Middle frontal gyrus (tissue), 1 donor: Measurements from ENCODE around the gene POLR3GL.
A peak's percentile ranks its signal among the peaks of the same experiment; 100 is the strongest.

Experiments used
- DNase-seq: peaks from one replicate; pipeline ENCODE4 v3.0.0-alpha.2; 2015; ENCODE audit warnings: low spot score; ENCODE audit errors: extremely low spot score

Gene POLR3GL

DNA sequence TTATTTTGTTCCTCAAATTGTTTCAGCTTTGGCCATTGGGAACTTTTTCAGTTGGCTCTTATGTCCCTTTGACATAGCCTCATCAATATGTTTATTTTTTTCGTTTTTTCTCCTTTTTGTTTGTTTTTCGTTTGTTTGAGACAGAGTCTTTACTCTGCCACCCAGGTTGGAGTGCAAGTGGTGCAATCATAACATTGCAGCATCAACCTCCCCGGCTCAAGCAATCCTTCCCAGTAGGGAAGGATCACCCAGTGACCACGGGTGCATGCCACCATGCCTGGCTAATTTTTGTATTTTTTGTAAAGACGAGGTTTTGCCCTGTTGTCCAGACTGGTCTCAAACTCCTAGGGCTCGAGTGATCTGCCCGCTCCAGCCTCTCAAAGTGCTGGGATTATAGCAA, 8.1 kb downstream of the POLR3GL start:
- DNase-seq = no peak

- no peak for DNase-seq
Measured at GRCh38 chr1:145974721-145975120, 10.2 kb downstream of the POLR3GL start.

DNA sequence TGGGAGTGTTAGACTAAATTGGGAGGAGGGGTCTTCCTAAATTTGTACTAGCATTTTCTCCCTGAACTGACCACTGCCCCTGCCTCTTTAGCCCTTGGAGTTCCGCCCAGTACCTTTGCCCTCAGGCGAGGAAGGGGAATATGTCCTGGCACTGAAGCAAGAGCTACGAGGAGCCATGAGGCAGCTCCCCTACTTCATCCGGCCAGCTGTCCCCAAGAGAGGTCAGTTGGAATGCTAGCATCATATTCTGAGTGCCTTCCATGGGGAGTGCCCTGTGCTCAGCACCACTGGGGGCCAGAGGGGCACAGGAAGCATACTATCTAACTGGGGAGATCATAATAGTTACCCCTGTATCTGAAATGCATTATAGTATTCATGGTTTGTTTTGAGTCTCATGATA, 10.7 kb downstream of the POLR3GL start:
- no peak for DNase-seq

GRCh38 chr1:145977016-145977415, 12.5 kb downstream of the POLR3GL start:
- DNase-seq = no peak

DNA sequence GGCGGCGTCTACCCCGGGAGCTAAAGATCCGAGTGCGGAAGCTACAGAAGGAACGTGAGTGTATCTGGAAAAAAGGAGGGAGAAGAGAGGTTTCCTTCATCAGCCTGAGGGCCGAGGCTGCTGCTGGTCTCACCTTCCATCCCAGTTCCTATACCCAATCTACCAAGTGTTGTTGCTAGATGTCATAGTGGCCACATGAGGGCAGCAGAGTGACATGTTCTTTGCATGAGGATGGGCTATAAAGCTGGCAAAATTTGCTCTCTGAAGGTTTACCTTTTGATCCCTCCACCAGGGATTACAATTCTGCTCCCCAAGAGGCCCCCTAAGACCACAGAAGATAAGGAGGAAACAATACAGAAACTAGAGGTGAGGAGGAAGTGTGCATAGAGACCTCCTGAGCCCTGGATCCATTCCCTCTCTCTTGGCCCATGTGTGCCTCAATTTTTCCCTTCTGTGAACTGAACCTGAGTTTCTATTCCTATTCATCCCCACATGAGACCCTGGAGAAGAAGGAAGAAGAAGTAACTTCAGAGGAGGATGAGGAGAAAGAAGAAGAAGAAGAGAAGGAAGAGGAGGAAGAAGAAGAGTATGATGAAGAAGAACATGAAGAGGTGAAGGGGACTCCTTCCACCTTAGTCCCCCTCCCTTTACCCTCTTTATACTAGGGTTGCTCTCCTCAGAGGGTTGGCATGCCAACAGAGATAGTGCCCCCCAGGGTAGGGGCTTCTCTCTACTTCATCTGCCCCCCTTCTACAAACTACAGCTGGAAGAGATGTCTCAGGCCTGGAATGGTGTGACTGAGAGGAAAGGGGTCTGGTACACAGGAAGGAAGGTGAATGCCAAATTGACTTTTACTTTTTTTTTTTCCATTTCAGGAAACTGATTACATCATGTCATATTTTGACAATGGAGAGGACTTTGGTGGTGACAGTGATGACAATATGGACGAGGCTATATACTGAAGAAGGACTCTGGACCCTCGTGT, 13.3 kb downstream of the POLR3GL start:
- DNase-seq = no peak

DNA sequence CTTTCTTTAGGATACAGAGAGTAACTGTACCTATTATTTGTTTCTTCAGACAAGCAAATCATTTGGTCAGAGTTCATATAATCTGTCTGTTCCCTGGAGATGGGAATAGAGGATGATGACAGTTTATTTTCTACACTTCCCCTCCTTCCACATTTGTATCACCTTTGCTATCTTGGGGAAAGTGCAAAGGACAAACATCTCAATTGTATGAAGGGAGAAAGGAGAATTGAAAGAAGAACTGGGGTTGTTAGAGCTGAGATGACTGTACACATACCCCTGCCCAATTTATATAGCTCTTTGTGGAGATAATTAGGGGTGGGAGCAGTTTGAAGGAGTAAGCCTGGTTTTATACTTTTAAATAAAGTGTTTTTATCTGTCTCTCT, 14.0 kb downstream of the POLR3GL start:
- no peak for DNase-seq

GRCh38 chr1:145978854-145979745, 14.6 kb downstream of the POLR3GL start:
- peak; percentile 93 for DNase-seq

GRCh38 chr1:145979746-145980456, 15.4 kb downstream of the POLR3GL start:
- DNase-seq = no peak

DNA sequence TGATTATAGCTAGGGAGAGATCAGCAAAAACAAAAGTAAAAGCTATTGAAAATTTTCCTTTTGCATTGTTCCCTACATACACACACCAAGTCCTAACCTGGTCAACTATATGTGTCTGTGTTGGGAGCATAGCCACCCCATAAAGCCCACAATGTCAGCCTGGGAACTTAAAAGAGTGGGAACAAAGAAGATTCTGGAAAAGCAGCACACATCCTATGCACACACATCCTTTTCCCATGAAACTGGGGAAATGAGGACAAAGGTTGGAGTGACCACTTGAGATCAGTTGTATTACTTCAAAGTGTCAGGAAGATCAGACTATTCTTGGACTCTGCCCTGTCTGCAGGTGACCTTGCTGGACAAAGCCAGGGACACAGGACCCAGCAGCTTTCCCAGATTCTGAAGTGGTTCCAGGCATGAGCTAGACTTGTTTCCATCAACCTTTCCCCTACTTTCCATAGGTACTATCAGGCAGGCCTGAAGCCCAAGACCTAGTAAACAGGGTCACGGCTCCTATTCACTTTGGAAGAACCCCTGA, 16.0 kb downstream of the POLR3GL start:
- no peak for DNase-seq

GRCh38 chr1:145982010-145982723, 17.7 kb downstream of the POLR3GL start:
- DNase-seq = no peak

DNA sequence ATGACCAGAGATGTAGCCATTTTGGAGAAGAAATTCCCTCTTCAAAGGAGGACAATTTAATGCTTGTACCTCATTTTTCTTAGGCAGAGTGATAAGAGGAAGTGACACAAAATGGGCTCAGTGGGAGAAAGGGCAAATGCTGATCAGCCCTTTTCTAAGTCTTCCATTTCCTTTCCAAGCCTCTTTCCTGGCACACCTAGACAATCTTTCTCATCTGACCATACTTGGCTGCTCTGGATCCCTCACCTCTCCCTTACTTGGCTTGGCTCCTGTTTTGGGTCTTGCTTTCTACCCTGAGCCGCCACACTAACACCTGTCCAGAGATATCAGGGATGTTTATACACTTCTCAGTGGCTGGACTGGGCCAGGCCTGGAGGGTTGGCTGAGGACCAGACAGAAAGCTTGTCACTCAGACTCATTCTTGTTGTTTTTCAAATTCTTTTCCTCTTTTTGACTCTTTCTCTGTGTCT, 18.8 kb downstream of the POLR3GL start:
- no peak for DNase-seq

GRCh38 chr1:145983960-145984830, 19.7 kb downstream of the POLR3GL start:
- DNase-seq = no peak

- no peak for DNase-seq
Measured at GRCh38 chr1:145985129-145985501, 20.6 kb downstream of the POLR3GL start.

DNA sequence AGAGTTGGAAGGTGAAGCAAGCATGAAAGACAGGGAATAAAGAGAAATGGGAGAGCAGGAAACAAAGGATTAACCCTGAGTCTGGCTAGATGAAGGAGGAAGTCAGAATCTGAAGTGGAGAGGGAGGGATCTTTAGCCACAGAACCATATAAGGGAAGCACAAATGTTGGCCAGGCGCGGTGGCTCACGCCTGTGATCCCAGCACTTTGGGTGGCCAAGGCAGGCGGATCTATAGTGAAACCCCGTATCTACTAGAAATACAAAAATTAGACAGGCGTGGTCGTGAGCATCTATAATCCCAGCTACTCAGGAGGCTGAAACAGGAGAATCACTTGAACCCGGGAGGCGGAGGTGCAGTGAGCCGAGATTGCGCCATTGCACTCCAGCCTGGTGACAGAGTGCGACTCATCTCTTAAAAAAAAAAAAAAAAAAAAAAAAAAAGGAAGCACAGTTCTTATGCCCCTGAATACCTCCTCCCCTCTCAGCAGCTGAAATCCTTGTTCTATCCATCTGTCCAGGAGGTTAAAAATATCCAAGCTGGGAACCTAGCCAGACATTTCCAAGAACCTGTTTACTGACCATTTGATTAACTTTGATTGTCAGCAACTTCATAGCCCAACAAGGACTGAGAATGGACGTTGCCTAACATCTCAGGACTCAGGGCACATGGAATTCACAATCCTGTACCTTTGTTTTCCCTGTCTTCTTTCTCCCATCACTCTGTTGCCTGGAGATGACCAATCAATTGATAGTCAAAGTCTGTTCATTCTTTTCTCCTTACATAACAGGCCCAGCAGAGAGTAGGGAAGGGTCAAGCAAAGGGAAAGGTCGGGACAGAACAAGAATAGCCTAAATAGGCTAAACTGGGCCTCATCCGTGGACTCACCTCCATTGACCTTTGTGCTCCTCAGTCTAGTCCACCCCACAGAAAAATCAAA, 21.3 kb downstream of the POLR3GL start:
- DNase-seq = no peak

DNA sequence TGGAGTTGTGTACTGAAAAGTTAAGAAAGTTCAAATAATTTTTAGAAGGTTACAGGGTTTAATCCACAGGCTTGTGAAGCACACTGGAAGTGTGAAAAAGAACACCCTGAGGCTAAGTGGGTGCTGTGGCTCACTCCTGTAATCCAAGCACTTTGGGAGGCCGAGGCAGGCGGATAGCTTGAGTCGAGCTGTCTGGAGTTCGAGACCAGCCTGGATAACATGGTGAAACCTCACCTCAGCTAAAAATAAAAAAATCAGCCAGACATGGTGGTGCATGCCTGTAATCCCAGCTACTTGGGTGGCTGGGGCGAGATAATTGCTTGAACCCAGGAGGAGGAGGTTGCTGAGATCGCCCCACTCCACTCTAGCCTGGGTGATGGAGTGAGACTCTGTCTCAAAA, 22.1 kb downstream of the POLR3GL start:
- DNase-seq = no peak

- no peak for DNase-seq
Measured at GRCh38 chr1:145987926-145988325, 23.4 kb downstream of the POLR3GL start.

- no peak for DNase-seq
Measured at GRCh38 chr1:145988773-145989172, 24.3 kb downstream of the POLR3GL start.

GRCh38 chr1:145990249-145990855, 25.9 kb downstream of the POLR3GL start:
- DNase-seq = no peak
